B cell (primary cell): ENCODE measurements around the gene ITGB2. TPM values are rescaled to one million over a fixed set of nuclear protein-coding genes. Genes with fewer than 3 reads are reported as not detected.

Experiments
- ATAC-seq: fragments of 200-7000 bp; cut with Tn5 transposase; one replicate; pipeline ENCODE4 v1.10.0; 2021; ENCODE audit warnings: low read depth, mild to moderate bottlenecking, moderate number of reproducible peaks, moderate library complexity
- CTCF ChIA-PET: fragments of 350-600 bp; sonication (Branson Sonifier 250); formaldehyde crosslinking; loops from one replicate; lab custom pipeline; 2021; ENCODE audit warnings: antibody characterized with exemption, inconsistent platforms; lab: Charles Lee
- POLR2A ChIA-PET: fragments of 350-600 bp; sonication (Branson Sonifier 250); formaldehyde crosslinking; loops from one replicate; lab custom pipeline; 2021; ENCODE audit warnings: antibody characterized with exemption; lab: Charles Lee
- DNase-seq: peaks from one replicate; pipeline ENCODE4 v3.0.0; 2013
- H2AFZ ChIP-seq: 2 replicates; pipeline ENCODE4 v1.6.1; 2012; ENCODE audit warnings: mild to moderate bottlenecking, low read depth, low read length; ENCODE audit not compliant: insufficient read depth, poor library complexity, severe bottlenecking
- H3K27ac ChIP-seq, 2 donors: 1 replicate in 1 of 2; 2 replicates in 1 of 2; pipeline ENCODE4 v1.5.1; 2012 to 2013; ENCODE audit warnings: low read length in 2 of 2, mild to moderate bottlenecking in 2 of 2, moderate library complexity in 1 of 2
- H3K27me3 ChIP-seq, 4 experiments: fragments of 200-600 bp in 1 of 4; sonication (generic) in 1 of 4; replicated peaks in 1 of 4; 1 replicate in 2 of 4; 2 replicates in 2 of 4; pipeline versions ENCODE4 v1.6.1 to v1.7.0; 2013 to 2016; ENCODE audit warnings: low read length in 3 of 4, mild to moderate bottlenecking in 2 of 4, mixed read lengths in 1 of 4, moderate library complexity in 1 of 4; ENCODE audit not compliant: insufficient read depth in 4 of 4, control insufficient read depth in 3 of 4; ENCODE audit errors: control extremely low read depth in 1 of 4
- H3K36me3 ChIP-seq, 2 experiments: replicated peaks in 1 of 2; 1 replicate in 1 of 2; 2 replicates in 1 of 2; pipeline versions ENCODE4 v1.6.1 to v1.7.1; 2013; ENCODE audit warnings: low read length in 1 of 2; ENCODE audit not compliant: insufficient read depth in 2 of 2, control insufficient read depth in 1 of 2; ENCODE audit errors: control extremely low read depth in 1 of 2, extremely low read depth in 1 of 2
- H3K4me1 ChIP-seq, 2 donors: fragments of 200-600 bp in 1 of 2; sonication (generic) in 1 of 2; 1 replicate in 1 of 2; 2 replicates in 1 of 2; pipeline versions ENCODE4 v1.5.1 to v1.6.1; 2013 to 2017; ENCODE audit warnings: low read length in 2 of 2; ENCODE audit not compliant: control insufficient read depth in 2 of 2, insufficient read depth in 2 of 2
- H3K4me2 ChIP-seq: replicated peaks from 2 replicates; pipeline ENCODE3; 2012; ENCODE audit warnings: mild to moderate bottlenecking, low read depth, low read length; ENCODE audit not compliant: poor library complexity, severe bottlenecking
- H3K4me3 ChIP-seq, 5 experiments: fragments of 200-600 bp in 1 of 5; sonication (generic) in 1 of 5; 1 replicate in 3 of 5; 2 replicates in 2 of 5; pipeline versions ENCODE4 v1.5.1 to v1.7.0; 2011 to 2016; ENCODE audit warnings: low read length in 4 of 5, mild to moderate bottlenecking in 4 of 5, low read depth in 2 of 5, control low read depth in 1 of 5, moderate library complexity in 1 of 5; ENCODE audit not compliant: insufficient read depth in 1 of 5; ENCODE audit errors: control extremely low read depth in 1 of 5, extremely low read depth in 1 of 5
- H3K79me2 ChIP-seq: fragments of 200-600 bp; sonication (generic); one replicate; pipeline ENCODE4 v1.6.0; 2016; ENCODE audit warnings: low read length; ENCODE audit not compliant: control insufficient read depth, insufficient read depth
- H3K9ac ChIP-seq: fragments of 200-600 bp; sonication (generic); 2 replicates; pipeline ENCODE4 v1.6.1; 2017; ENCODE audit warnings: mild to moderate bottlenecking, low read length, moderate library complexity
- H3K9me3 ChIP-seq, 3 donors: one replicate each; pipeline versions ENCODE4 v1.6.1 to v1.7.1; 2013; ENCODE audit warnings: low read length in 2 of 3; ENCODE audit not compliant: control insufficient read depth in 2 of 3, insufficient read depth in 1 of 3; ENCODE audit errors: control extremely low read depth in 1 of 3
- H4K20me1 ChIP-seq: 2 replicates; pipeline ENCODE4 v1.6.0; 2012; ENCODE audit warnings: mild to moderate bottlenecking, low read length; ENCODE audit not compliant: insufficient read depth, control insufficient read depth, poor library complexity, severe bottlenecking
- H3K27ac Mint-ChIP-seq: one replicate; pipeline ENCODE4 v1.8.0; 2021; ENCODE audit warnings: mixed read lengths
- H3K27me3 Mint-ChIP-seq: one replicate; pipeline ENCODE4 v1.8.0; 2021; ENCODE audit warnings: mixed read lengths
- H3K4me1 Mint-ChIP-seq: one replicate; pipeline ENCODE4 v1.8.0; 2021; ENCODE audit warnings: mixed read lengths
- H3K4me3 Mint-ChIP-seq: one replicate; pipeline ENCODE4 v1.8.0; 2021; ENCODE audit warnings: mixed read lengths
- H3K9me3 Mint-ChIP-seq: one replicate; pipeline ENCODE4 v1.8.0; 2022; ENCODE audit warnings: mixed read lengths; ENCODE audit not compliant: insufficient read depth
- CTCF ChIP-seq: fragments of 200-600 bp; IDR thresholded peaks from one replicate; pipeline ENCODE4 v1.8.0; 2022; ENCODE audit warnings: antibody characterized with exemption, mild to moderate bottlenecking
- EZH2 ChIP-seq: IDR thresholded peaks from 2 replicates; pipeline ENCODE4 v1.6.1; 2012; ENCODE audit warnings: borderline replicate concordance, low read depth, mild to moderate bottlenecking, moderate library complexity, low read length; ENCODE audit not compliant: insufficient read depth, poor library complexity, severe bottlenecking
- WGBS: methylation state at CpG from one replicate; pipeline ENCODE4 v1.1.5; 2013; ENCODE audit warnings: missing lambda C conversion rate; ENCODE audit not compliant: insufficient coverage; 5-methylcytosine and 5-hydroxymethylcytosine counted together
- intact Hi-C: fragments of 100-400 bp; cut with micrococcal nuclease; formaldehyde crosslinking; loops from one replicate; pipeline ENCODE4 v1.10.0; 2022
- polyA plus RNA-seq: library from polyadenylated mRNA; depleted of rRNA; stranded (reverse); fragments of >200 nt; gene quantifications from 2 replicates; pipeline ENCODE4 v1.2.3, GENCODE V29; 2012
- total RNA-seq, 2 donors: library from RNA; stranded (reverse); fragments of 120-200 nt in 1 of 2; gene quantifications; 1 replicate in 1 of 2; 2 replicates in 1 of 2; pipeline versions ENCODE4 v1.2.3 to v1.2.4, GENCODE V29; 2013 to 2022

ITGB2 gene
- total and polyA plus RNA-seq, 2 donors (not counting 1 experiment from before 2014, with no cell fraction given) = 102 to 368 TPM

DNA sequence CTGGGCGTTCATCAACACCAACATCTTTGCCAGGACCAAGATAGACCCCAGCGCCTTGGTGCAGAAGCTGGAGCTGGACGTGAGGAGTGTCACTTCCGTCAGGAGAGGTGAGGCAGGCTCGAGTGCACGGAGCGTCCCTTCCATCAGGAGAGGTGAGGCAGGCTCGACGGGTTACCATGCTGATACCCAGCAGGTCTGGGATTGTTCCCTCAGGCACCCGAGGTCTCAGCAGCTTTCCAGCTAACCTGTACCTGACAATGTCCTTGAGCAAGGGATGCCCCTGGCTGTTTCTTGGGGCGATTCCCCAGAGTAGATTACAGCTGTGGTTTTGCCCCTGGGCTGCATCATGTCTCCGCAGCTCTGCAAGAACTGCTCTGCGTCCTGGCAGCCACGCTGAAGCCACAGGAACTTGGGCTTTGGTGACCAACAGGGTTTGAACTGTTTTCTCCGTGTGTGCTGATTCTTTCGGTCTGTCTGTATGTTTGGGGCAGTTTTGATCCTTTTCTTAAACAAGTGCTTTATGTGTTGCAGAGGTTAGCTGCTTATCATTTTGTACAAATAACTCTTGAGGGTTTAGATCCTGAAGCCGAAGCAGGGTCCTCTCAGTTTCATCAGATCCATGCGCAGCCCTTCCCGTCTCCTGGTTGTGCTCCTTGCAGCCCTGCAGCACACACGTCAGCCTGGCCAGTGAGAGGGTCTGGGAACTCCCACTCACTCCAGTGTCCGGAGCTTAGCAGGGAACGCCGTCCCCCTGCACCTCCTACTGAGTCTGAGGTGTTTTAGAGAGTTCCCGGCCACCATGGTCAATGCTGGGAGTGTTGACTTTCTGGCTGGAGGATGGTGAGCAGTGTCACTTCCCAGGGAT, 23.2 kb upstream of the ITGB2 start:
- no peak overlapping the region for H2AFZ ChIP-seq
- 94% methylated on average over 18 of the region's 24 CpGs for WGBS
- H4K20me1 ChIP-seq = peaks cover 80% of the 10 kb centered on the region
- POLR2A ChIA-PET = no interaction called here
- H3K4me3 Mint-ChIP-seq = no peak overlapping the region
- ATAC-seq (no peak), DNase-seq (no peak)
- CTCF ChIA-PET = interaction anchor here (1.1 to 16.3 kb wide), 4 partner anchors 9 to 195 kb away, joined by 3 to 423 read pairs (median 180); no protein-coding TSS in a partner anchor
- H3K4me2 ChIP-seq = no peak overlapping the region
- intact Hi-C loops = loop anchor here (5.0 kb wide), 1 partner anchor 343 kb away; the partner anchor contains the start of gene POFUT2
- peaks cover 31 to 45% of the 10 kb centered on the region in 2 donors for H3K4me1 ChIP-seq
- no peak overlapping the region for H3K9ac ChIP-seq
- H3K9me3 ChIP-seq = no peaks in the 10 kb centered on the region
- H3K27me3 Mint-ChIP-seq = no peaks in the 10 kb centered on the region
- no peaks in the 10 kb centered on the region for H3K27me3 ChIP-seq
- H3K27ac ChIP-seq = no peak overlapping the region
- H3K4me3 ChIP-seq = no peak overlapping the region
- H3K79me2 ChIP-seq = peaks cover 86% of the 10 kb centered on the region
- no peaks in the 10 kb centered on the region for H3K9me3 Mint-ChIP-seq
- peaks cover 41% of the 10 kb centered on the region for H3K4me1 Mint-ChIP-seq
- H3K27ac Mint-ChIP-seq = no peak overlapping the region
- TF ChIP-seq EZH2 (no peak), CTCF (no peak)
- peaks cover 0 to 29% of the 10 kb centered on the region in 2 experiments for H3K36me3 ChIP-seq
